OCI-LY7 (cell line): Measurements from ENCODE around the gene STAG1. TPM values are rescaled to one million over a fixed set of nuclear protein-coding genes. Genes with fewer than 3 reads are reported as not detected.

Experiments used
- BruUV-seq: library from RNA; stranded (reverse); fragments of 400-500 nt; replicated peaks from 2 replicates; lab custom pipeline; 2021; lab: Mats Ljungman, UMichigan
- CTCF ChIA-PET: fragments of 300-600 bp; sonication (Branson Sonifier 250); formaldehyde crosslinking; loops from one replicate; lab custom pipeline; 2022; ENCODE audit warnings: antibody characterized with exemption; ENCODE audit not compliant: unreplicated experiment; lab: Charles Lee
- POLR2A ChIA-PET: fragments of 300-600 bp; sonication (Branson Sonifier 250); formaldehyde crosslinking; loops from one replicate; lab custom pipeline; 2022; ENCODE audit warnings: antibody characterized with exemption; lab: Charles Lee
- DNase-seq: peaks from one replicate; pipeline ENCODE4 v3.0.0-alpha.2; 2015; ENCODE audit warnings: low spot score
- H2AFZ ChIP-seq: fragments of 200-600 bp; sonication (generic), shearing (Covaris generic); 2 replicates; pipeline ENCODE4 v1.6.1; 2014; ENCODE audit warnings: mild to moderate bottlenecking, antibody characterized with exemption, low read length, moderate library complexity
- H3K27ac ChIP-seq: fragments of 200-600 bp; sonication (generic); 2 replicates; pipeline ENCODE4 v1.5.1; 2014; ENCODE audit warnings: mixed run types, low read depth, mild to moderate bottlenecking, moderate library complexity, low read length, inconsistent platforms; ENCODE audit not compliant: poor library complexity, severe bottlenecking
- H3K36me3 ChIP-seq: fragments of 200-600 bp; sonication (generic); 2 replicates; pipeline ENCODE4 v1.6.1; 2014; ENCODE audit warnings: mild to moderate bottlenecking, antibody characterized with exemption, low read length, moderate library complexity, mixed read lengths; ENCODE audit not compliant: insufficient read depth
- H3K4me1 ChIP-seq: fragments of 200-600 bp; sonication (generic); 2 replicates; pipeline ENCODE4 v1.5.1; 2014; ENCODE audit warnings: mild to moderate bottlenecking, low read length; ENCODE audit not compliant: insufficient read depth, poor library complexity, severe bottlenecking
- H3K4me2 ChIP-seq: fragments of 200-600 bp; sonication (generic); 2 replicates; pipeline ENCODE4 v1.6.1; 2014; ENCODE audit warnings: mild to moderate bottlenecking, low read length
- H3K4me3 ChIP-seq: fragments of 200-600 bp; sonication (generic); 2 replicates; pipeline ENCODE4 v1.5.1; 2014; ENCODE audit warnings: mild to moderate bottlenecking, low read depth, low read length; ENCODE audit not compliant: poor library complexity, severe bottlenecking
- H3K79me2 ChIP-seq: fragments of 200-600 bp; sonication (generic); 2 replicates; pipeline ENCODE4 v1.6.1; 2016; ENCODE audit warnings: low read depth, mild to moderate bottlenecking, low read length, moderate library complexity, mixed read lengths; ENCODE audit not compliant: insufficient read depth
- H3K9me2 ChIP-seq: fragments of 200-600 bp; sonication (generic); 2 replicates; pipeline ENCODE4 v1.6.1; 2016; ENCODE audit warnings: mild to moderate bottlenecking, low read length, mixed read lengths; ENCODE audit not compliant: insufficient read depth
- H3K9me3 ChIP-seq: fragments of 200-600 bp; sonication (generic); 2 replicates; pipeline ENCODE4 v1.6.1; 2014; ENCODE audit warnings: mild to moderate bottlenecking, mixed run types, low read length, mixed read lengths
- H4K20me1 ChIP-seq: fragments of 200-600 bp; sonication (generic); 2 replicates; pipeline ENCODE4 v1.6.1; 2014; ENCODE audit warnings: mild to moderate bottlenecking, antibody characterized with exemption, low read length, moderate library complexity, mixed read lengths; ENCODE audit not compliant: insufficient read depth
- EZH2phosphoT487 ChIP-seq: fragments of 200-600 bp; sonication (generic); IDR thresholded peaks from 2 replicates; pipeline ENCODE4 v1.6.1; 2018; ENCODE audit warnings: low read depth, borderline replicate concordance, mild to moderate bottlenecking, mixed run types, antibody characterized with exemption, low read length, moderate library complexity, mixed read lengths
- intact Hi-C: fragments of 100-400 bp; cut with micrococcal nuclease; formaldehyde crosslinking; loops from one replicate; pipeline ENCODE4 v1.10.0; 2022; ENCODE audit not compliant: unreplicated experiment
- total RNA-seq, 2 experiments: library from RNA; depleted of rRNA in 1 of 2; stranded (reverse); fragments of >200 nt in 1 of 2; shearing (Covaris generic) in 1 of 2; gene quantifications; 2 replicates each; pipeline ENCODE4 v1.2.3, GENCODE V29; 2014 to 2022
- TF ChIP-seq, protein P1 (sequence below): fragments of 200-600 bp; sonication (generic); conservative IDR thresholded peaks from 2 replicates; pipeline ENCODE4 v1.5.1; 2014; ENCODE audit warnings: mild to moderate bottlenecking, antibody characterized with exemption, low read length, moderate library complexity, mixed read lengths

The STAG1 gene
- total RNA-seq, 2 experiments from 2014 or later: 30.7 to 46.6 TPM

DNA sequence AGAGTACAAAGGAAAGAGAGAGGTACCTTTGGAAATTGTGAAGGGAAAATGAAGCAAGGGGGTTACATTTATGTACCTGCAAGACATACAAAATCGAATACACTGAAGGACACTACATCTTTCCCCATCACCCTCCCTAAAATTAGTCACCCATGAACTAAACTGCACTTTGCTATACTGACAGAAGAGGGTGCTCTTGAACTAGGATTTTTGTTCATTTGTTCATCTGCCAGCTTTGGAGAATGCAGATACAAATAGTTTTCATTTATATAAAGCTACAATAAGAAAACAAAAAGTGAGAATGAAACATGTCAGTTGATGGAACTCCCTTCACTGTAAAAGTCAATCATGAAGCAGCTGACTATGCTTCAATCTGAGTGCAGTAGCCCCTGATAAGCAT, 446.3 kb downstream of the STAG1 start:
- no peaks in the 10 kb centered on the region for H3K9me3 ChIP-seq
- H3K36me3 ChIP-seq: peaks cover 11% of the 10 kb centered on the region
- DNase-seq: peak; percentile 62
- CTCF ChIA-PET: interaction anchor here (1.2 to 1.5 kb wide), 2 partner anchors 447 to 708 kb away, joined by 4 to 5 read pairs; partner anchors contain the start of gene STAG1
- no peak overlapping the region for H3K4me3 ChIP-seq
- no peaks in the 10 kb centered on the region for H3K79me2 ChIP-seq
- H2AFZ ChIP-seq: no peak overlapping the region
- no peak overlapping the region for H3K4me2 ChIP-seq
- TF ChIP-seq, protein P1, sequence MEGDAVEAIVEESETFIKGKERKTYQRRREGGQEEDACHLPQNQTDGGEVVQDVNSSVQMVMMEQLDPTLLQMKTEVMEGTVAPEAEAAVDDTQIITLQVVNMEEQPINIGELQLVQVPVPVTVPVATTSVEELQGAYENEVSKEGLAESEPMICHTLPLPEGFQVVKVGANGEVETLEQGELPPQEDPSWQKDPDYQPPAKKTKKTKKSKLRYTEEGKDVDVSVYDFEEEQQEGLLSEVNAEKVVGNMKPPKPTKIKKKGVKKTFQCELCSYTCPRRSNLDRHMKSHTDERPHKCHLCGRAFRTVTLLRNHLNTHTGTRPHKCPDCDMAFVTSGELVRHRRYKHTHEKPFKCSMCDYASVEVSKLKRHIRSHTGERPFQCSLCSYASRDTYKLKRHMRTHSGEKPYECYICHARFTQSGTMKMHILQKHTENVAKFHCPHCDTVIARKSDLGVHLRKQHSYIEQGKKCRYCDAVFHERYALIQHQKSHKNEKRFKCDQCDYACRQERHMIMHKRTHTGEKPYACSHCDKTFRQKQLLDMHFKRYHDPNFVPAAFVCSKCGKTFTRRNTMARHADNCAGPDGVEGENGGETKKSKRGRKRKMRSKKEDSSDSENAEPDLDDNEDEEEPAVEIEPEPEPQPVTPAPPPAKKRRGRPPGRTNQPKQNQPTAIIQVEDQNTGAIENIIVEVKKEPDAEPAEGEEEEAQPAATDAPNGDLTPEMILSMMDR: peak; percentile 85
- TF ChIP-seq EZH2phosphoT487: no peak
- H3K27ac ChIP-seq: no peak overlapping the region
- BruUV-seq: no TSS peak
- H4K20me1 ChIP-seq: no peaks in the 10 kb centered on the region
- no peaks in the 10 kb centered on the region for H3K9me2 ChIP-seq
- POLR2A ChIA-PET: interaction anchor here (0.7 to 2.3 kb wide), 4 partner anchors 13 to 446 kb away, joined by 3 to 11 read pairs (median 4); partner anchors contain the start of gene STAG1
- no peaks in the 10 kb centered on the region for H3K4me1 ChIP-seq
- intact Hi-C loops: loop anchor here (1.0 kb wide), 3 partner anchors 231 to 708 kb away; partner anchors contain the start of gene STAG1

DNA sequence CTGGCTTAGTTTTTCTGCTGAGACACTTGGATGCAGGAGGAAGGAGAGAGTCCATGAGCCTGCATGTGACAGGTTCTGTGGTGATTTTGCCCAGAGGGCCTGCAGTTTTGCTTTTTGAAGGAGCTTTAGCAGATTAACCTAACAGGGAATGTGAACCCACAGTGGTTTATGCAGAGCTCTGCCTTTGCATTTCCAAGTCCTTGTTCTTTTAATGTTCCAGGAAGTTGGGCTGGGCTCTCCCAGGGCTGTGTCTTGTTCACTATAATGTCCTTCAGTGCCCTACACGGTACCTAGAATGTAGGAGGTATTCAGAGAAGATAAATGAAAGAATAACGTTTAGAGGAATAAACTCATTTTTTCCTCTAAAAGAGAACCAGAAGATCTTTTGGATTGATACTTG, 451.7 kb downstream of the STAG1 start:
- Histone ChIP-seq H3K4me1 (no peaks in the 10 kb centered on the region), H3K27ac (no peak overlapping the region), H3K36me3 (peaks cover 55% of the 10 kb centered on the region), H2AFZ (no peak overlapping the region), H3K9me3 (no peaks in the 10 kb centered on the region), H3K79me2 (no peaks in the 10 kb centered on the region), H4K20me1 (no peaks in the 10 kb centered on the region), H3K9me2 (no peaks in the 10 kb centered on the region), H3K4me2 (no peak overlapping the region), H3K4me3 (no peak overlapping the region)
- no TSS peak for BruUV-seq
- ChIA-PET POLR2A (interaction anchor here (0.6 to 1.0 kb wide), 2 partner anchors 13 to 35 kb away, joined by 3 to 4 read pairs; no protein-coding TSS in a partner anchor), CTCF (no interaction called here)
- TF ChIP-seq, protein P1: no peak
- no peak for TF ChIP-seq EZH2phosphoT487
- intact Hi-C loops: no loop called here
- no peak for DNase-seq

DNA sequence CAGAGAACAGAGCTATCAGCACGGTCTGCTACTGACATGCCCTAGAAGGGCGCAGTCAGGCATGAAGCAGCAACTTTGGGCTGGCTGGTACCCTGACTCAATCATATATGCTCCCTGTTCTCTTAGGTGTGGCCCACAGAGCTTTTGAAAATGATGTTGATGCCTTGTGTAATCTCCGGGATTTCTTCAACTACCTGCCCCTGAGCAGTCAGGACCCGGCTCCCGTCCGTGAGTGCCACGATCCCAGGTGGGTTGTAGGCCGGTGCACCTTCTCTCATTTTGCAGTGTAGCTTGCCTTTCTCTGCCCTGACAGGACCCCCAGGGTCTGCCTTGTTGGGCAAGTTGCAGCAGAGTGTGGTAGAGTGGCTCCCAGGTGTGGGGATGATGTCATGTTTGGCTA, 454.4 kb downstream of the STAG1 start:
- Histone ChIP-seq H4K20me1 (no peaks in the 10 kb centered on the region), H3K27ac (no peak overlapping the region), H3K79me2 (no peaks in the 10 kb centered on the region), H3K4me2 (no peak overlapping the region), H3K4me1 (no peaks in the 10 kb centered on the region), H3K9me2 (no peaks in the 10 kb centered on the region), H3K36me3 (peaks cover 81% of the 10 kb centered on the region), H2AFZ (no peak overlapping the region), H3K9me3 (no peaks in the 10 kb centered on the region), H3K4me3 (no peak overlapping the region)
- POLR2A ChIA-PET: no interaction called here
- intact Hi-C loops: no loop called here
- TF ChIP-seq, protein P1: no peak
- no peak for TF ChIP-seq EZH2phosphoT487
- BruUV-seq: no TSS peak
- DNase-seq: no peak
- CTCF ChIA-PET: no interaction called here
